Thoracic aorta (tissue), 2 donors: Measurements from ENCODE around the gene PCNX2. TPM values are rescaled to one million over a fixed set of nuclear protein-coding genes. Genes with fewer than 3 reads are reported as not detected.
"Not testable (repeated sequence)": the region's sequence is repeated elsewhere in the genome, so short reads cannot be mapped to it uniquely, and the experiment has no call there.

Experiments
- ATAC-seq: fragments of 150-250 bp; one replicate; pipeline ENCODE4 v1.8.0; 2017; ENCODE audit warnings: low read depth; ENCODE audit not compliant: insufficient number of reproducible peaks, low FRiP score
- DNase-seq: peaks from one replicate; pipeline ENCODE4 v3.0.0-alpha.2; 2020; ENCODE audit warnings: low spot score
- H3K27ac ChIP-seq, 2 donors: fragments of 200-600 bp; sonication (generic); 1 replicate in 1 of 2; 2 replicates in 1 of 2; pipeline ENCODE4 v1.5.1; 2016; ENCODE audit warnings: mild to moderate bottlenecking in 2 of 2, moderate library complexity in 2 of 2
- H3K27me3 ChIP-seq: fragments of 200-600 bp; sonication (generic); replicated peaks from 2 replicates; pipeline ENCODE4 v1.6.0; 2016; ENCODE audit warnings: mild to moderate bottlenecking; ENCODE audit not compliant: insufficient read depth
- H3K36me3 ChIP-seq: fragments of 200-600 bp; sonication (generic); one replicate; pipeline ENCODE4 v1.5.1; 2016
- H3K4me1 ChIP-seq, 2 donors: fragments of 200-600 bp; sonication (generic); 1 replicate in 1 of 2; 2 replicates in 1 of 2; pipeline versions ENCODE4 v1.5.1 to v1.6.0; 2016; ENCODE audit warnings: low read depth in 2 of 2, mild to moderate bottlenecking in 1 of 2; ENCODE audit not compliant: control insufficient read depth in 1 of 2
- H3K4me3 ChIP-seq: fragments of 200-600 bp; sonication (generic); 2 replicates; pipeline ENCODE4 v1.5.1; 2016; ENCODE audit warnings: mild to moderate bottlenecking
- H3K9me3 ChIP-seq: fragments of 200-600 bp; sonication (generic); 2 replicates; pipeline ENCODE4 v1.5.1; 2016
- total RNA-seq, 2 donors: library from RNA; depleted of rRNA; stranded (reverse); fragments of >200 nt; gene quantifications; one replicate each; pipeline versions ENCODE4 v1.1.0 to v1.2.3, GENCODE V29; 2016
- TF ChIP-seq, protein P1 (sequence below): fragments of 200-600 bp; sonication (generic); IDR thresholded peaks from one replicate; pipeline ENCODE4 v1.5.1; 2019; ENCODE audit warnings: antibody characterized with exemption

PCNX2 gene
- total RNA-seq, 2 donors from 2014 or later = 13.6 to 14.8 TPM

DNA sequence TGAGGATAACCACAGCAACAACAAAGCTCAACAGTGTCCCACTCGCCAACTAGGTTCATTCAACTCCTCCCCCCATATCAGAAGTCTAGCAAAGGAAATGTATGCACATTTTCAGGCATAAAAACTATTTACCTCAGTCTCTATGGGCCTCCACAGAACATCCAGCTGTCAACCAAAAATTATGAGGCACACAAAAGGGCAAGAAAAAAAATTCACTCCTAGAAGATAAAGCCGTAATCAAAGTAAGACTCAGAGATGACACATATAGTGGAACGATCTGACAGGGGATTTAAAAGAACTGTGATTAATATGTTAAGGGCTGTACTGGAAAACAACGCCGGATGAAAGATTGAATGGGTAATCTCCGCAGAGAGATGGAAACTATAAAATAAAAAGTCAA is 186.4 kb downstream of the PCNX2 start:
- no peak for ATAC-seq
- H3K27ac ChIP-seq = no peak overlapping the region
- TF ChIP-seq, protein P1, sequence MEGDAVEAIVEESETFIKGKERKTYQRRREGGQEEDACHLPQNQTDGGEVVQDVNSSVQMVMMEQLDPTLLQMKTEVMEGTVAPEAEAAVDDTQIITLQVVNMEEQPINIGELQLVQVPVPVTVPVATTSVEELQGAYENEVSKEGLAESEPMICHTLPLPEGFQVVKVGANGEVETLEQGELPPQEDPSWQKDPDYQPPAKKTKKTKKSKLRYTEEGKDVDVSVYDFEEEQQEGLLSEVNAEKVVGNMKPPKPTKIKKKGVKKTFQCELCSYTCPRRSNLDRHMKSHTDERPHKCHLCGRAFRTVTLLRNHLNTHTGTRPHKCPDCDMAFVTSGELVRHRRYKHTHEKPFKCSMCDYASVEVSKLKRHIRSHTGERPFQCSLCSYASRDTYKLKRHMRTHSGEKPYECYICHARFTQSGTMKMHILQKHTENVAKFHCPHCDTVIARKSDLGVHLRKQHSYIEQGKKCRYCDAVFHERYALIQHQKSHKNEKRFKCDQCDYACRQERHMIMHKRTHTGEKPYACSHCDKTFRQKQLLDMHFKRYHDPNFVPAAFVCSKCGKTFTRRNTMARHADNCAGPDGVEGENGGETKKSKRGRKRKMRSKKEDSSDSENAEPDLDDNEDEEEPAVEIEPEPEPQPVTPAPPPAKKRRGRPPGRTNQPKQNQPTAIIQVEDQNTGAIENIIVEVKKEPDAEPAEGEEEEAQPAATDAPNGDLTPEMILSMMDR = no peak
- H3K4me1 ChIP-seq = peaks cover 2 to 19% of the 10 kb centered on the region in 2 donors
- H3K27me3 ChIP-seq = no peaks in the 10 kb centered on the region
- no peaks in the 10 kb centered on the region for H3K36me3 ChIP-seq
- no peak for DNase-seq
- H3K4me3 ChIP-seq = no peak overlapping the region
- H3K9me3 ChIP-seq = no peaks in the 10 kb centered on the region

DNA sequence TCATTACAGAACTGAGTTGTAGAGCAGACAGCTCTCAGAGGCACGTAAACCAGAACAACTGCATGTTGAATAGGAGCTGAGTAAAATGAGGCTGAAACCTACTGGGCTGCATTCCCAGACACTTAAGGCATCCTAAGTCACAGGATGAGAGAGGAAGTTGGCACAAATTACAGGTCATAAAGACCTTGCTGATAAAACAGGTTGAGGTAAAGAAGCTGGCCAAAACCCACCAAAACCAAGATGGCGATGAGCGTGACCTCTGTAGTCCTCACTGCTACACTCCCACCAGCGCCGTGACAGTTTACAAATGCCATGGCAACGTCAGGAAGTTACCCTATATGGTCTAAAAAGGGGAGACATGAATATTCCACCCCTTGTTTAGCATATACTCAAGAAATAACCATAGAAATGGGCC is 187.8 kb downstream of the PCNX2 start:
- not testable (repeated sequence) for H3K4me1 ChIP-seq, H3K4me3 ChIP-seq, H3K27me3 ChIP-seq, H3K27ac ChIP-seq, H3K9me3 ChIP-seq, ATAC-seq, H3K36me3 ChIP-seq, DNase-seq

DNA sequence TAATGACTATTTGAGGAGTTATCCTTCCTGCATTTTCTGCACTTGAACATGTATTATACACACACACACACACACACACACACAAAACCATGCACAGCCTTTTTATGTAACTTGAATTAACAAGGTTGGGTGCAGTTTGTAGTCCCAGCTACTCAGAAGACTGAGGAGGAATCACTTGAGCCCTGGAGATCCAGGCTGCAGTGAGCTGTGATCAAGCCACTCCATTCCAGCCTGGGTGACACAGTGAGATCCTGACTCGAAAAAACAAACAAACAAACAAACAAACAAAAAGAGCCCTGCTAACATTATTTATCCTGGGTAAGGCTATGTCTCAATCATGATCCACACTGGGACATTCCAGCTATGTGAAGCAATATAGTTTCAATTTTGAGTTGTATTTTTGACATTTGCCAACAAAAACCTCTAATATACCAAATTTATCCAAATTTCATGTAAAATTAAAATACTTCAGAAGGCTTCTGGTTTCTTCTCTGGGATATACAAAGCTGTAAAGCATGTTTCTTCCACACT is 188.3 kb downstream of the PCNX2 start:
- Histone ChIP-seq H3K27me3 (no peaks in the 10 kb centered on the region), H3K4me3 (no peak overlapping the region), H3K4me1 (peaks cover 0 to under 1% of the 10 kb centered on the region in 2 donors), H3K9me3 (no peaks in the 10 kb centered on the region), H3K27ac (no peak overlapping the region), H3K36me3 (no peaks in the 10 kb centered on the region)
- ATAC-seq (no peak), DNase-seq (no peak)
- TF ChIP-seq, protein P1 = no peak

- Histone ChIP-seq H3K9me3 (no peaks in the 10 kb centered on the region), H3K36me3 (no peaks in the 10 kb centered on the region), H3K4me3 (no peak overlapping the region), H3K4me1 (no peaks in the 10 kb centered on the region), H3K27me3 (no peaks in the 10 kb centered on the region), H3K27ac (no peak overlapping the region)
- ATAC-seq = no peak
- TF ChIP-seq, protein P1 = no peak
- no peak for DNase-seq
Measured at GRCh38 chr1:233105225-233105624, 190.3 kb downstream of the PCNX2 start.

- Histone ChIP-seq H3K9me3 (no peaks in the 10 kb centered on the region), H3K27me3 (no peaks in the 10 kb centered on the region), H3K27ac (no peak overlapping the region), H3K36me3 (no peaks in the 10 kb centered on the region), H3K4me3 (no peak overlapping the region), H3K4me1 (no peaks in the 10 kb centered on the region)
- TF ChIP-seq, protein P1 = no peak
- DNase-seq (no peak), ATAC-seq (no peak)
Measured at GRCh38 chr1:233102341-233102740, 193.2 kb downstream of the PCNX2 start.

- DNase-seq = no peak
- Histone ChIP-seq H3K4me3 (no peak overlapping the region), H3K9me3 (no peaks in the 10 kb centered on the region), H3K27me3 (no peaks in the 10 kb centered on the region), H3K36me3 (no peaks in the 10 kb centered on the region), H3K27ac (no peak overlapping the region), H3K4me1 (no peaks in the 10 kb centered on the region)
- ATAC-seq = no peak
- TF ChIP-seq, protein P1 = no peak
Measured at GRCh38 chr1:233097959-233098580, 197.5 kb downstream of the PCNX2 start.
